K562 (cell line): ENCODE results near the gene SLITRK6. TPM values are rescaled to one million over a fixed set of nuclear protein-coding genes. Genes with fewer than 3 reads are reported as not detected.

Source experiments
- ATAC-seq: fragments of 200-7000 bp; cut with Tn5 transposase; 3 replicates; pipeline ENCODE4 v1.9.1; 2020; ENCODE audit warnings: moderate library complexity
- BruUV-seq: library from RNA; stranded (reverse); fragments of 400-500 nt; replicated peaks from 2 replicates; lab custom pipeline; 2021; lab: Mats Ljungman, UMichigan
- CTCF ChIA-PET: fragments of 300-600 bp; formaldehyde crosslinking; extraction: SDS; loops from one replicate; lab custom pipeline; 2021; ENCODE audit warnings: low intra/inter-chr PET ratio; lab: Yijun Ruan, JAX
- POLR2A ChIA-PET: fragments of 300-600, 350-650 bp; sonication (Branson Sonifier 250); formaldehyde crosslinking; extraction: SDS; loops from one replicate; lab custom pipeline; 2021; ENCODE audit warnings: antibody characterized with exemption, inconsistent platforms; lab: Yijun Ruan, JAX
- DNase-seq, 4 experiments: peaks; one replicate each; pipeline versions ENCODE4 v3.0.0 to v3.0.0-alpha.2; 2011 to 2018; ENCODE audit warnings: low spot score in 3 of 4, mixed read lengths in 3 of 4; ENCODE audit errors: extremely low read depth in 1 of 4
- FAIRE-seq: peaks from 2 replicates; lab custom pipeline; 2011; peaks lifted over from hg19 to GRCh38; lab: Jason Lieb, UNC
- H2AFZ ChIP-seq: 2 replicates; pipeline ENCODE4 v1.6.0; 2011; ENCODE audit warnings: low read depth, low read length, control low read depth, inconsistent platforms
- H3K27ac ChIP-seq: fragments of 200-600 bp; 3 replicates; pipeline ENCODE4 v1.8.0; 2011; ENCODE audit warnings: low read depth, mild to moderate bottlenecking, control low read depth, inconsistent platforms, low read length, moderate library complexity, mixed read lengths; ENCODE audit errors: extremely low read depth
- H3K27me3 ChIP-seq, 2 experiments: fragments of 300-600 bp in 1 of 2; 2 replicates in 1 of 2; 3 replicates in 1 of 2; pipeline versions ENCODE4 v1.6.0 to v1.8.0; 2011; ENCODE audit warnings: inconsistent platforms in 2 of 2, low read length in 2 of 2, mild to moderate bottlenecking in 1 of 2, mixed read lengths in 1 of 2, moderate library complexity in 1 of 2; ENCODE audit not compliant: control insufficient read depth in 2 of 2, insufficient read depth in 2 of 2
- H3K36me3 ChIP-seq: fragments of 300-600 bp; 3 replicates; pipeline ENCODE4 v1.8.0; 2011; ENCODE audit warnings: mild to moderate bottlenecking, low read length, inconsistent platforms; ENCODE audit not compliant: control insufficient read depth, insufficient read depth
- H3K4me1 ChIP-seq, 2 experiments: fragments of 200-600 bp in 1 of 2; replicated peaks in 1 of 2; 2 replicates in 1 of 2; 3 replicates in 1 of 2; pipeline versions ENCODE4 v1.5.1 to v1.8.0; 2011; ENCODE audit warnings: inconsistent platforms in 2 of 2, low read length in 2 of 2, mild to moderate bottlenecking in 1 of 2, mixed read lengths in 1 of 2, moderate library complexity in 1 of 2; ENCODE audit not compliant: control insufficient read depth in 2 of 2, insufficient read depth in 2 of 2
- H3K4me2 ChIP-seq: 2 replicates; pipeline ENCODE4 v1.6.1; 2011; ENCODE audit warnings: low read length, control low read depth, inconsistent platforms, mixed read lengths; ENCODE audit not compliant: insufficient read depth
- H3K4me3 ChIP-seq: fragments of 200-600 bp; sonication (generic), shearing (Covaris generic); 2 replicates; pipeline ENCODE4 v1.5.1; 2016; ENCODE audit warnings: control low read depth, inconsistent platforms
- H3K79me2 ChIP-seq: fragments of 200-600 bp; 3 replicates; pipeline ENCODE4 v1.8.0; 2011; ENCODE audit warnings: low read length, inconsistent platforms; ENCODE audit not compliant: control insufficient read depth, insufficient read depth
- H3K9ac ChIP-seq, 2 experiments: 2 replicates each; pipeline versions ENCODE4 v1.6.0 to v1.6.1; 2011; ENCODE audit warnings: low read depth in 2 of 2, low read length in 2 of 2, control low read depth in 1 of 2, inconsistent platforms in 1 of 2, mild to moderate bottlenecking in 1 of 2, mixed read lengths in 1 of 2; ENCODE audit not compliant: insufficient read depth in 1 of 2
- H3K9me1 ChIP-seq: one replicate; pipeline ENCODE4 v1.6.0; 2011; ENCODE audit warnings: inconsistent platforms, mild to moderate bottlenecking, low read length, moderate library complexity; ENCODE audit not compliant: control insufficient read depth, insufficient read depth
- H3K9me3 ChIP-seq: replicated peaks from 2 replicates; pipeline ENCODE4 v1.5.1; 2011; ENCODE audit warnings: low read depth, low read length, inconsistent platforms; ENCODE audit not compliant: control insufficient read depth, insufficient read depth
- H4K20me1 ChIP-seq: replicated peaks from 2 replicates; pipeline ENCODE4 v1.6.1; 2011; ENCODE audit warnings: low read length, inconsistent platforms, mixed read lengths; ENCODE audit not compliant: control insufficient read depth, insufficient read depth
- ATF4 ChIP-seq: fragments of 450-650 bp; formaldehyde crosslinking; IDR thresholded peaks from 2 replicates; pipeline ENCODE4 v1.4.0; 2022; ENCODE audit warnings: mild to moderate bottlenecking, moderate library complexity
- BCL6 ChIP-seq: fragments of 250-450 bp; sonication (Bioruptor Pico); IDR thresholded peaks from 2 replicates; pipeline ENCODE4 v1.4.0; 2020
- BCOR ChIP-seq: fragments of 450-650 bp; IDR thresholded peaks from 2 replicates; pipeline ENCODE4 v1.6.1; 2016
- BRCA1 ChIP-seq, 2 experiments: fragments of 450-650 bp in 1 of 2; sonication (generic) in 1 of 2; formaldehyde crosslinking in 1 of 2; IDR thresholded peaks; 2 replicates each; pipeline versions ENCODE4 v1.5.0 to v1.6.1; 2017 to 2020; ENCODE audit warnings: mild to moderate bottlenecking in 1 of 2, missing genetic modification reagents in 1 of 2
- CBX3 ChIP-seq, 2 experiments: IDR thresholded peaks; 1 replicate in 1 of 2; 2 replicates in 1 of 2; pipeline ENCODE4 v1.6.1; 2012; ENCODE audit warnings: inconsistent platforms in 2 of 2, low read length in 2 of 2, borderline replicate concordance in 1 of 2, control low read depth in 1 of 2
- DEAF1 ChIP-seq: fragments of 450-650 bp; formaldehyde crosslinking; IDR thresholded peaks from 2 replicates; pipeline ENCODE4 v1.4.0; 2020; ENCODE audit warnings: mild to moderate bottlenecking, moderate library complexity
- GTF2A2 ChIP-seq: IDR thresholded peaks from 2 replicates; pipeline ENCODE4 v1.6.1; 2016; ENCODE audit warnings: mild to moderate bottlenecking, missing genetic modification characterization, missing compliant biosample characterization
- NEUROD1 ChIP-seq: fragments of 150-350 bp; IDR thresholded peaks from 2 replicates; pipeline ENCODE4 v1.6.1; 2014; ENCODE audit warnings: borderline replicate concordance, low read length, low read depth; ENCODE audit not compliant: partially characterized antibody
- PHB ChIP-seq: fragments of 250-450 bp; sonication (Bioruptor Pico); IDR thresholded peaks from 2 replicates; pipeline ENCODE4 v1.5.0; 2021
- PHF21A ChIP-seq: fragments of 450-650 bp; IDR thresholded peaks from 2 replicates; pipeline ENCODE4 v1.6.1; 2017; ENCODE audit warnings: low read depth, borderline replicate concordance
- RBM25 ChIP-seq: fragments of 200-400 bp; formaldehyde crosslinking; IDR thresholded peaks from 2 replicates; pipeline ENCODE4 v1.6.1; 2018; ENCODE audit warnings: low read length, low read depth, moderate library complexity; ENCODE audit not compliant: severe bottlenecking
- ZNF146 ChIP-seq: IDR thresholded peaks from one replicate; pipeline ENCODE4 v1.6.1; 2018; ENCODE audit warnings: missing compliant biosample characterization; ENCODE audit not compliant: unreplicated experiment
- ZNF324 ChIP-seq: fragments of 250-450 bp; sonication (Bioruptor Pico); IDR thresholded peaks from 2 replicates; pipeline ENCODE4 v1.4.0; 2020; ENCODE audit warnings: mild to moderate bottlenecking
- ZNF583 ChIP-seq: fragments of 250-450 bp; sonication (Bioruptor Pico); IDR thresholded peaks from 2 replicates; pipeline ENCODE4 v1.4.0; 2020
- ZNF76 ChIP-seq: fragments of 250-450 bp; sonication (Bioruptor Pico); IDR thresholded peaks from 2 replicates; pipeline ENCODE4 v1.4.0; 2020; ENCODE audit warnings: mild to moderate bottlenecking, moderate library complexity, borderline replicate concordance
- ZNF766 ChIP-seq: fragments of 200-800 bp; sonication (Bioruptor generic); conservative IDR thresholded peaks from 2 replicates; pipeline ENCODE4 v1.6.1; 2016; ENCODE audit warnings: missing genetic modification characterization, missing compliant biosample characterization
- WGBS: fragments of 100-300 bp; shearing (Covaris generic); methylation state at CpG from one replicate; pipeline ENCODE4 v1.1.6; 2016; ENCODE audit warnings: low coverage, mixed read lengths; ENCODE audit not compliant: insufficient coverage; ENCODE audit errors: missing lambda C conversion rate; 5-methylcytosine and 5-hydroxymethylcytosine counted together
- in situ Hi-C: fragments of 300-500 bp; cut with MboI; formaldehyde crosslinking; loops from 4 replicates; pipeline ENCODE4 v1.15.0; 2018; ENCODE audit warnings: inconsistent platforms, mixed read lengths
- intact Hi-C: fragments of 100-400 bp; cut with micrococcal nuclease; formaldehyde crosslinking; loops from 2 replicates; pipeline ENCODE4 v1.14.2; 2022
- polyA plus RNA-seq, 8 experiments: library from polyadenylated mRNA; depleted of rRNA in 4 of 8; stranded (reverse) in 5 of 8; unstranded in 3 of 8; fragments of >200 nt; fragmentation: Nextera tagmentation in 2 of 8; fragmentation: Illumina TruSeq in 1 of 8; extraction: Ambion mirVana in 2 of 8; extraction: Trizol in 1 of 8; gene quantifications; 2 replicates each; pipeline versions ENCODE4 v1.2.1 to v1.2.3, GENCODE V29; 2011 to 2014; ENCODE audit warnings: inconsistent platforms in 1 of 8, missing spikeins in 1 of 8
- total RNA-seq, 7 experiments: library from RNA; depleted of rRNA in 6 of 7; stranded (reverse); fragments of >200 nt in 6 of 7; fragmentation: Illumina TruSeq in 2 of 7; extraction: Trizol in 2 of 7; gene quantifications; 2 replicates each; pipeline versions ENCODE4 v1.2.1 to v1.2.3, GENCODE V29; 2011 to 2021; ENCODE audit warnings: low replicate concordance in 1 of 7

SLITRK6 gene
- total and polyA plus RNA-seq, 9 of the 15 experiments (the other 6 are each of a cell fraction or from before 2014, with no cell fraction given) = 0.01 to 0.04 TPM; not detected in 7

- no peak for TF ChIP-seq ATF4
- TF ChIP-seq GTF2A2 = no peak
- no peak for TF ChIP-seq CBX3 (IDR thresholded peaks at IDR 0.05; ENCODE audit: borderline replicate concordance in 1 of 2, low read length in 2 of 2)
- no peak for TF ChIP-seq NEUROD1
- no peak for TF ChIP-seq DEAF1 (CRISPR knock-in tag)
- TF ChIP-seq BCOR = no peak
Observed at GRCh38 chr13:85799097-85799582, at the start of gene SLITRK6 (continued).

DNA sequence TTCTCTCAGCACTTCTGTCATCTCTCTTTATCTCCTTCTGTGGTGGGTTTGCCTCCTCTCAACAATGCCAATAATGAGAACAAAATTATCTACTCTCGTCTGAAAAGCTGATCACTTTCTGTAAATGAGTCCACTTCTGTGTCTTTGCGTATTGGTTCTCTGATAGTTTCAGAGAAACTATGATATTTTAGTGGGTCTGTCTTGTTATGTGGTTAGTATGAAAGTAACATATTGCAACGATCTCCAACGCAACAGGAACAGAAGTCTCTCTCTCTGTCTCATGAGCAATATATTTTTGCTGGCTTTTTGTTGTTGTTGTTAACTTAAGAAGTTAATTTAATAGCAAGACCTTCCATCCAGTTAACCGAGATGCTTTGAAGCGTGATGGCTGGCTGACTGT lies 47.8 kb upstream of the SLITRK6 start:
- no peaks in the 10 kb centered on the region for H3K27me3 ChIP-seq
- BruUV-seq = no TSS peak
- WGBS = 2% methylated on average over 5 of the region's 6 CpGs
- no peak for TF ChIP-seq ZNF324 (CRISPR knock-in tag)
- TF ChIP-seq ZNF766 = no peak
- no peak for TF ChIP-seq ZNF583
- no peak for TF ChIP-seq BCL6 (CRISPR knock-in tag)
- no peak for TF ChIP-seq PHB
- no peak for TF ChIP-seq ZNF76 (CRISPR knock-in tag)
- TF ChIP-seq BRCA1 (IDR thresholded peaks at IDR 0.05) = no peak
- no peak for TF ChIP-seq BRCA1 (CRISPR knock-in tag; IDR thresholded peaks at IDR 0.05)
- no peak for TF ChIP-seq ZNF146 (CRISPR knock-in tag)
- no peak for TF ChIP-seq PHF21A
- TF ChIP-seq RBM25 = no peak

More for the DNA sequence above, 47.8 kb upstream of the SLITRK6 start:
- in situ Hi-C loops (no loop called here), intact Hi-C loops (no loop called here)
- Histone ChIP-seq H3K4me3 (no peak overlapping the region), H3K9me3 (no peaks in the 10 kb centered on the region), H3K79me2 (no peaks in the 10 kb centered on the region), H3K27ac (no peak overlapping the region), H3K4me2 (no peak overlapping the region), H3K9me1 (no peaks in the 10 kb centered on the region), H3K36me3 (no peaks in the 10 kb centered on the region), H2AFZ (no peak overlapping the region), H3K9ac (no peak overlapping the region), H4K20me1 (no peaks in the 10 kb centered on the region), H3K4me1 (no peaks in the 10 kb centered on the region)
- ChIA-PET POLR2A (no interaction called here), CTCF (no interaction called here)
- ATAC-seq (no peak), DNase-seq (no peak), FAIRE-seq (no peak)
